Trophoblast cell (in vitro differentiated cells and primary cell): ENCODE results near the gene GALNT9.

ENCODE experiments used
- DNase-seq, 2 donors: peaks; one replicate each; pipeline ENCODE4 v3.0.0-alpha.2; 2016
- H2AFZ ChIP-seq: 2 replicates; pipeline ENCODE4 v1.6.1; 2013; ENCODE audit warnings: low read length, moderate library complexity, mild to moderate bottlenecking; ENCODE audit not compliant: insufficient read depth, poor library complexity
- H2AK5ac ChIP-seq: 2 replicates; pipeline ENCODE4 v1.6.1; 2013; ENCODE audit warnings: mild to moderate bottlenecking, low read length
- H2BK120ac ChIP-seq: 2 replicates; pipeline ENCODE4 v1.6.1; 2013; ENCODE audit warnings: low read length, mild to moderate bottlenecking, moderate library complexity; ENCODE audit not compliant: insufficient read depth, poor library complexity
- H2BK12ac ChIP-seq: 2 replicates; pipeline ENCODE4 v1.6.1; 2013; ENCODE audit warnings: mild to moderate bottlenecking, low read length, moderate library complexity
- H2BK5ac ChIP-seq: 2 replicates; pipeline ENCODE4 v1.6.1; 2013; ENCODE audit warnings: low read length, low read depth, moderate library complexity, mild to moderate bottlenecking; ENCODE audit not compliant: poor library complexity
- H3K14ac ChIP-seq: 2 replicates; pipeline ENCODE4 v1.6.1; 2013; ENCODE audit warnings: mild to moderate bottlenecking, low read length
- H3K18ac ChIP-seq: 2 replicates; pipeline ENCODE4 v1.6.1; 2013; ENCODE audit warnings: mild to moderate bottlenecking, low read length
- H3K23ac ChIP-seq: 2 replicates; pipeline ENCODE4 v1.6.1; 2013; ENCODE audit warnings: low read length
- H3K27ac ChIP-seq: 2 replicates; pipeline ENCODE4 v1.5.1; 2013; ENCODE audit warnings: low read depth, mild to moderate bottlenecking, inconsistent platforms, low read length, moderate library complexity
- H3K27me3 ChIP-seq: 2 replicates; pipeline ENCODE4 v1.6.1; 2013; ENCODE audit warnings: inconsistent platforms, mild to moderate bottlenecking, low read length, moderate library complexity; ENCODE audit not compliant: insufficient read depth
- H3K36me3 ChIP-seq, 2 experiments: 1 replicate in 1 of 2; 2 replicates in 1 of 2; pipeline ENCODE4 v1.6.1; 2013; ENCODE audit warnings: low read length in 2 of 2, mild to moderate bottlenecking in 2 of 2, moderate library complexity in 1 of 2; ENCODE audit not compliant: insufficient read depth in 2 of 2, control insufficient read depth in 1 of 2
- H3K4ac ChIP-seq: 2 replicates; pipeline ENCODE4 v1.6.1; 2013; ENCODE audit warnings: low read depth, mild to moderate bottlenecking, low read length, moderate library complexity
- H3K4me1 ChIP-seq, 2 experiments: 1 replicate in 1 of 2; 2 replicates in 1 of 2; pipeline ENCODE4 v1.6.1; 2013; ENCODE audit warnings: low read length in 2 of 2, mild to moderate bottlenecking in 2 of 2, moderate library complexity in 1 of 2; ENCODE audit not compliant: insufficient read depth in 2 of 2, control insufficient read depth in 1 of 2
- H3K4me2 ChIP-seq: 2 replicates; pipeline ENCODE4 v1.6.1; 2013; ENCODE audit warnings: inconsistent platforms, mild to moderate bottlenecking, low read length, moderate library complexity
- H3K4me3 ChIP-seq: 2 replicates; pipeline ENCODE4 v1.5.1; 2013; ENCODE audit warnings: mild to moderate bottlenecking, low read depth, low read length, inconsistent platforms
- H3K79me1 ChIP-seq: one replicate; pipeline ENCODE4 v1.6.1; 2013; ENCODE audit warnings: low read length
- H3K79me2 ChIP-seq: 2 replicates; pipeline ENCODE4 v1.6.1; 2013; ENCODE audit warnings: low read length, mild to moderate bottlenecking; ENCODE audit not compliant: control insufficient read depth, insufficient read depth, poor library complexity
- H3K9ac ChIP-seq: 2 replicates; pipeline ENCODE4 v1.6.1; 2013; ENCODE audit warnings: mild to moderate bottlenecking, low read length
- H3K9me3 ChIP-seq: 2 replicates; pipeline ENCODE4 v1.6.1; 2013; ENCODE audit warnings: low read depth, mild to moderate bottlenecking, control low read depth, inconsistent platforms, low read length; ENCODE audit not compliant: insufficient read depth
- H4K12ac ChIP-seq: 2 replicates; pipeline ENCODE4 v1.6.1; 2013; ENCODE audit warnings: low read depth, mild to moderate bottlenecking, low read length, moderate library complexity
- H4K8ac ChIP-seq: 2 replicates; pipeline ENCODE4 v1.6.1; 2013; ENCODE audit warnings: low read depth, mild to moderate bottlenecking, low read length, moderate library complexity
- H4K91ac ChIP-seq: one replicate; pipeline ENCODE4 v1.6.1; 2013; ENCODE audit warnings: low read depth, mild to moderate bottlenecking, low read length, moderate library complexity
- WGBS: extraction: QIAGEN DNeasy Blood & Tissue Kit; methylation state at CpG from one replicate; pipeline ENCODE4 v1.1.7; 2013; ENCODE audit warnings: missing lambda C conversion rate; ENCODE audit not compliant: insufficient read length, insufficient coverage; ENCODE audit errors: extremely low coverage; 5-methylcytosine and 5-hydroxymethylcytosine counted together

The GALNT9 gene

DNA sequence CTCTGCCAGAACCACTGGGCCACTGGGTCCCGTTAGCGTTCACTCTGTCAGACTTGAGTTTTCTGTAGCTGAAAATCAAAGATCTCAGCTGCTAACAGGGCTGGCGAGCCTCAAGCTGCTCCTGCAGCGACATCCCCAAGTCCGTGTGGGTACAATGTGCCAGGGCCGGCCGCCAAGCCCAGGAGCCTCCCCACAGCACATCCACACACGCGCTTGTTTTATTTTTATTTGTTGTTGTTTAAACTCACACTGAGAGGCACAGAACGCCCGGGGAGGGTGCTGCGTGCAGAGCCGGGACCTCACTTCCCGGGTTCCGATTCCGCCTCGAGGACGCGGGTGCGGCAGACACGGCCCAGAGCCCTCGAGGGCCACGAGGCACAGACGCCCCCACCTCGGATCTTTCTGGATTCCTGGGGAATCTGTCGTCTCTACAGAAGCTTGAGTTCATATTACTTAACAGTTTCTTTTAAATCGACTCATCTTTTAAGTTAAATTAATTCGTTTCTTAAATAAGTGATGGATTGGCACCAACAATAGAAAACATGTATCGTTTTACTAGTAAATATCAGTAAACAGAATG lies 9.3 kb downstream of the GALNT9 start:
- no peak overlapping the region for H3K4me3 ChIP-seq
- H3K4me2 ChIP-seq: no peak overlapping the region
- H3K18ac ChIP-seq: no peak overlapping the region
- DNase-seq: no peak
- no peak overlapping the region for H2BK5ac ChIP-seq
- no peak overlapping the region for H3K23ac ChIP-seq
- H2AK5ac ChIP-seq: no peak overlapping the region
- no peaks in the 10 kb centered on the region for H3K4me1 ChIP-seq
- no peaks in the 10 kb centered on the region for H3K27me3 ChIP-seq
- H2BK120ac ChIP-seq: no peak overlapping the region
- H2AFZ ChIP-seq: no peak overlapping the region
- H3K9me3 ChIP-seq: peaks cover 4% of the 10 kb centered on the region
- no peaks in the 10 kb centered on the region for H3K79me1 ChIP-seq
- no peak overlapping the region for H3K4ac ChIP-seq
- no peak overlapping the region for H3K9ac ChIP-seq
- no peak overlapping the region for H3K14ac ChIP-seq
- no peaks in the 10 kb centered on the region for H3K36me3 ChIP-seq
- no CpG with 5 or more reads among the region's 29 CpGs for WGBS
- H3K27ac ChIP-seq: no peak overlapping the region
- H2BK12ac ChIP-seq: no peak overlapping the region
- H4K12ac ChIP-seq: no peak overlapping the region
- no peaks in the 10 kb centered on the region for H3K79me2 ChIP-seq
- H4K91ac ChIP-seq: no peak overlapping the region
- no peak overlapping the region for H4K8ac ChIP-seq

DNA sequence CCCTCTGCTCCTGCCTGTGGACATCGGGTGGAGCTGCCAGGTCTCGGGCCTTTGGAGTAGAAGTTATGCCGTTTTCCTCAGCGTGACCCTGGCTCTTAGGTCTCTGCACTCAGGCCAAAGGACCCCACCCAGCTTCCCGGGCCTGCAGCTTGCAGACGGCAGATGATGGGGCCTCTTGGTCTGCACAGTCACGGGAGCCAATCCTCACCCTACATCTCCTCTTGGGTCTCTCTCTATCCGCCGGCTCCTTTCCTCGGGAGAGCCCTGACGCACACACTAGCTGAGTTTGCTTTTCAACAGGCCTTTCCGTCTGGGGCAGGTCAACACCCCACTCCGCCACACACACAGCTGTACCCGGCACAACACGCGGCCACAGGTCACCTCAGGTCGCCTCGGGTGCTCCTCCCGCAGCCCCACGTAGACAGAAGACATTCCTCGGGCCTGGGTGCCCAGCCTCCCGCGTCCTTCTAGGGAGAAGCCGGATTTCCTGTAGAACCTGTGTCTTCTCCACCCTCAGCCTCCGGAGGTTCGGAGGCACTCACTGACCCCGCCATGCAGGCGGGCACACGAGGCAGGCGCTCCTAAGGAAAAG lies 9.9 kb downstream of the GALNT9 start:
- no peak overlapping the region for H3K4ac ChIP-seq
- no peak overlapping the region for H4K8ac ChIP-seq
- no peak overlapping the region for H3K23ac ChIP-seq
- no peaks in the 10 kb centered on the region for H3K79me2 ChIP-seq
- no peak overlapping the region for H2AK5ac ChIP-seq
- no peak overlapping the region for H2BK5ac ChIP-seq
- no peak overlapping the region for H2BK120ac ChIP-seq
- no peaks in the 10 kb centered on the region for H3K27me3 ChIP-seq
- H3K27ac ChIP-seq: no peak overlapping the region
- no peak overlapping the region for H3K4me2 ChIP-seq
- no CpG with 5 or more reads among the region's 30 CpGs for WGBS
- DNase-seq: no peak
- no peak overlapping the region for H2AFZ ChIP-seq
- H3K4me1 ChIP-seq: no peaks in the 10 kb centered on the region
- no peak overlapping the region for H4K12ac ChIP-seq
- H3K14ac ChIP-seq: no peak overlapping the region
- H3K36me3 ChIP-seq: no peaks in the 10 kb centered on the region
- H3K4me3 ChIP-seq: no peak overlapping the region
- H2BK12ac ChIP-seq: no peak overlapping the region
- no peaks in the 10 kb centered on the region for H3K79me1 ChIP-seq
- H3K18ac ChIP-seq: no peak overlapping the region
- H3K9me3 ChIP-seq: peaks cover 4% of the 10 kb centered on the region
- no peak overlapping the region for H4K91ac ChIP-seq
- no peak overlapping the region for H3K9ac ChIP-seq

DNA sequence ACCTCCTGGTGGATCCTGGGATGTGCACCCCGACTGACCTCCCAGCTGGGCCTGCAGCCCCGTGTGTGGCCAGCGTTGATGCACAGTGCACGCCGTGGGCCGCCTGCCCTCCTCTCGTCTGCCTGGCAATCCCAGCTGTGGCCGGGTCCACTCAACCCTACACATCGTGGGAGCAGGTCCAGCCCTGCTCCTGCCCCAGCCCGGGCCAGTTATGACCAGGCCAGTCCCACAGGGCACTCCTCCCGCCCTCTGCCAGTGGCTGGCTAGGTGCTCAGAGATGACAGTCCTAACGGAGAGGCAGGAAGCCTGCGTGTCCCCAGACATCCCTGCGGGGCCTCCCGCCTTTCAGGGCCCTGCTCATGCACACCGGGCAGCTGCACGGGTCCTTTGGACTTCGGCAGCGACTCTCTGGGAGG lies 10.8 kb downstream of the GALNT9 start:
- Histone ChIP-seq H3K79me2 (no peaks in the 10 kb centered on the region), H2AK5ac (no peak overlapping the region), H3K4ac (no peak overlapping the region), H3K27me3 (no peaks in the 10 kb centered on the region), H3K9ac (no peak overlapping the region), H2AFZ (no peak overlapping the region), H4K12ac (no peak overlapping the region), H3K79me1 (no peaks in the 10 kb centered on the region), H3K27ac (no peak overlapping the region), H3K4me3 (no peak overlapping the region), H3K23ac (no peak overlapping the region), H3K4me2 (no peak overlapping the region), H4K91ac (no peak overlapping the region), H2BK5ac (no peak overlapping the region), H3K4me1 (no peaks in the 10 kb centered on the region), H4K8ac (no peak overlapping the region), H2BK120ac (no peak overlapping the region), H2BK12ac (no peak overlapping the region), H3K36me3 (no peaks in the 10 kb centered on the region), H3K9me3 (peaks cover 2% of the 10 kb centered on the region), H3K14ac (no peak overlapping the region), H3K18ac (no peak overlapping the region)
- DNase-seq: no peak
- WGBS: no CpG with 5 or more reads among the region's 19 CpGs

GRCh38 chr12:132318135-132318534 lies 11.3 kb downstream of the GALNT9 start:
- Histone ChIP-seq H3K79me2 (no peaks in the 10 kb centered on the region), H3K4ac (no peak overlapping the region), H3K9ac (no peak overlapping the region), H2BK12ac (no peak overlapping the region), H2AFZ (no peak overlapping the region), H4K12ac (no peak overlapping the region), H3K27me3 (no peaks in the 10 kb centered on the region), H3K9me3 (peaks cover 2% of the 10 kb centered on the region), H3K79me1 (no peaks in the 10 kb centered on the region), H2BK120ac (no peak overlapping the region), H3K27ac (no peak overlapping the region), H3K23ac (no peak overlapping the region), H3K4me3 (peak overlapping the region; percentile 2), H3K18ac (no peak overlapping the region), H3K36me3 (no peaks in the 10 kb centered on the region), H3K4me1 (no peaks in the 10 kb centered on the region), H3K14ac (no peak overlapping the region), H2AK5ac (no peak overlapping the region), H3K4me2 (no peak overlapping the region), H4K8ac (no peak overlapping the region), H2BK5ac (no peak overlapping the region), H4K91ac (no peak overlapping the region)
- no peak for DNase-seq
- WGBS: no CpG with 5 or more reads among the region's 10 CpGs
